ENCODE measurements around the gene UBTF.

- TF ChIP-seq CTCF (IDR thresholded peaks at IDR 0.05) (no peak), EP300 (IDR thresholded peaks at IDR 0.05) (no peak)
Observed at GRCh38 chr17:44213403-44214229, 5.9 kb downstream of the UBTF start.

Data from suprapubic skin (tissue), 3 donors.